HG03064 (cell line): ENCODE results near the gene RIPOR3.

Source experiments
- ATAC-seq: cut with Tn5 transposase; IDR thresholded peaks from one replicate; pipeline ENCODE4 v1.9.1; 2021; ENCODE audit warnings: low read depth; ENCODE audit not compliant: unreplicated experiment

RIPOR3 gene

DNA sequence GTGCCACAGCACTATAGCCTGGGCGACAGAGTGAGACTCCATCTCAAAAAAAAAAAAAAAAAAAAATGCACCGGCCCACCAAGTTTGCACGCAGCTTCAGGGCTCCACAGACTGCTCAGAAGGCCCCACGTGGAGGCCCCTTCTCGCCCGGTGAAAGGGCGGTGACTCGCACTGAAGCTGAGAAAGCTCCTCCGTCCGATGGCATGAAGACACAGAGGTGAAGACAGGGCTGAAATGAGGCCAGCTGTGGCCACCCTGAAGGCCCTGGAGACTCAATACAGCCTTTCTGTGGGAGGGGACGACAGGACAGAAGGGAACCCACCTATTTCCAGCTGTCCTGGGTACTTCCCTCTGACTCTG, 97.1 kb downstream of the RIPOR3 start:
- ATAC-seq, result no peak

DNA sequence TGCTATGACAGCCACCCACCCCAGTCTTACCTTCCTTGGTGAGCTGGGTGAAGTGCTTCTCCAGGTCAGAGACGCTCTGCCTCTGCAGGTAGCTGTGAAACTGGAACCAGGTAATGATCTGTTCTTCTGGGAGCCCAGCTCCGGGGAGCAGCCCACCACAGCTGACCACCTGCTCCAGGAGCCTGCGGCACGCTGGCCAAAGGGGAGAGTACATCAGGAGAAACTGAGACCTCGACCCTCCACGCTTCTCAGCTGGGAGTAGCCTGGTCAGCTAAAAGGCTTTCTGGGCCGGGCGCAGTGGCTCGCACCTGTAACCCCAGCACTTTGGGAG, 98.4 kb downstream of the RIPOR3 start:
- ATAC-seq, result no peak

DNA sequence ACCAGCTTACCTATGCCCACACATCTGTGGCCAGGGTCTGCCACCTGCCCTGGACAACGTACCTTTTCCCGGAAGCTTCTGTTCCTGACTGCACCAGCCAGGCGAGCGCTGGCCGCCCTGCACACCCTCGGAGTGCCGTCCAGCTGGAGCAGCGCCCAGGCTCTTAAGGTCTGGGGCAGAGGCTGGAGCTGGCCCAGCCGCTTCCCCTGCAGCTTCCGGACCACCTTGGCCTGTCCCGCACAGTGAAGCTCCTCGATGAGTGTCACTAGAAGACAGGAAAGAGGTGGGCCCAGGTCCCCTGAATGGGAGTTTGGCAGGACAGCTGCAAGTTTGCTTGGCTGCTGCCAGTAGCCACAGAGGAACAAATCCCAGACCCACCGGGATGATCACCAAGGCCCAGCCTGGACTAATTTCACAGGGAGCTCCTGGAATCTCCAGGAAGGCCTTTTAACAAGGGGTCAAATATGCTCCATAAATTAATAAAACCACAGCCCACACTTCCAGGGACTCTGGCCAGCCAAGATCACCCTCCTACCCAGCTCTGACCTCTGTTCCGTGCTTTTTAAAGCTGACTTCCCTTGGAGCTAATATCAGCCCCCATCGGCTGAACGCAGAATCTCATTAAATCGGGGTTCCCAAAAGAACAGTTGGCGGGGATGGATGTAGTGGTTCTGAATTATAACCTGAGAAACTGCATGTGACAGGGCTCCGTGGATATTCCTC, 98.9 kb downstream of the RIPOR3 start:
- ATAC-seq, result no peak

DNA sequence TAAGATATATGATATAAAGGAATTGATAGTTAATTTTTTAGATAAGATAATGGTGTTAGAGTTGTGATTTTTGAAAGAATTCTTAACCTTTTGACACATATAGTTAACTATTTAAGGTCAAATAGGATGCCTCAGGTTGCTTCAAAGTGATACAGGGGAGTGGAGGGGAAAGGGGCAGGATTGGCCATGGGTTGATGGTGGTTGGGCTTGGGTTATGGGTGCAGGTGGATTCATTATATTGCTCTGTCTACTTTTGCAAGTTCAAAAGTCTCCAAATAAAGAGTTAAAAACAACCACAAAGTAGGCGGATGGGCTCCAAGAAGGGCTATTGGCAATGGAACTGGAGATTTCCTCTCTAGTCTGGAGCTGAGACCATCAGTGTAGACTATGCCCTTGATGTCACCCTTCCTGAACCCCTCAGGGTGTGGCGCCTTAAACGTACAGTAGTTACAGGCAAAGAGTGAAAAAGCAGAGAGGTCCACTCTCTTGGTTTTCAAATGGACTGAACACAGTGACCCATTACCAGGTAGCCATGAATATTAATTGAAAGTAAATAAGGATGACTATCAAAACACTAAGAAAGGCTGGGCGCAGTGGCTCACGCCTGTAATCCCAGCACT, 100.0 kb downstream of the RIPOR3 start:
- no peak for ATAC-seq

DNA sequence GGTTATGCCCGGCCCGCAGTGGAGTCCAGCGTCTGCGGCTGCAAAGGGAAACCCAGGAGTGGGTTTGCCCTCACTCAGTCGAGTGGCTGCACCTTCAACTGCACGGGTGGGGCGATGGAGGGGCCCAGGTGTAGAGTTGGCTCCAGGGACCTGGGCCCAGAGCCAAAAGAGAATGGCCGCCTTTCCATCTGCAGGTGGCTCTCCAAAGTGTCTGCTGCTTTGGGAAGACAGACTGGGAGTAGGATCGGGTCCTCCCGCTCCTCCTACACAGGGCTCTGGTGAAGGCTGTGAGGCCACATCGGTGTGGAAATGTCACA, 101.0 kb downstream of the RIPOR3 start:
- no peak for ATAC-seq

DNA sequence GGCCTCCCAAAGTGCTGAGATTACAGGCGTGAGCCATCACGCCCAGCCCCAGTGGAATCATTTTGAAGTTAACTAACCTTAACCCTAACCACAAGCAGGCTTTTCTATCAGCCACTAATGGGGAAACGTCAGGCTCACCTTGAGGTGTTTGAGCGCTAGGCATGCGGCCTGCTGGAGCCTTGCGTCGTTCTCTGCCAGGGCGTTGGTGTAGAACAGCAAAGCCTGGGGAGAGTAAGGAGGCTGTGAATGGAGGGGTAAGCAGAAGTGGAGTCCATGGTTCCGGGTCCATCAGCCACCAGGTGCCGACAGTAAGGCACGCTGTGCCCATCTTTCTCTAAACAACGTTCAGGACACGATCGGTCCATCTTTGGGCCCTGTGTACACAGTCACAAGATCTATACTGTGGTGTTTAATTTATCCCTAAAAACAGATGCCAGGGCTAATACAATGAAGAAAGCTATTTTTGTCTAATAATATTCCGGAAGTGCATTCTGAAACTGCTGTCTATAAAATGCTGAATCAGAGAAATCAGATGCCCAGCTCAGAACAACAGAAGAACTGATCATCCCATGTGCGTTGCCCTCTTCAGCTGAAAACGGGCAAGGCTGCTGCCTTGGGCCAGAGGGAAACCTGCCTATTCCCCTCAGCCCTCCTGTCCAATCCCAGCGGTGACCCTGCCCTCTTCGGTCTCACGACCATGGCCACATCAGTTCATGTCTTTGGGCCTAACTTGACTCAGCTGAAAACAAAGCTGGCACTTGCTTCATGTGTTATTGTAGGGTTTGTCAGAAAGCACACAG, 101.6 kb downstream of the RIPOR3 start:
- no peak for ATAC-seq

DNA sequence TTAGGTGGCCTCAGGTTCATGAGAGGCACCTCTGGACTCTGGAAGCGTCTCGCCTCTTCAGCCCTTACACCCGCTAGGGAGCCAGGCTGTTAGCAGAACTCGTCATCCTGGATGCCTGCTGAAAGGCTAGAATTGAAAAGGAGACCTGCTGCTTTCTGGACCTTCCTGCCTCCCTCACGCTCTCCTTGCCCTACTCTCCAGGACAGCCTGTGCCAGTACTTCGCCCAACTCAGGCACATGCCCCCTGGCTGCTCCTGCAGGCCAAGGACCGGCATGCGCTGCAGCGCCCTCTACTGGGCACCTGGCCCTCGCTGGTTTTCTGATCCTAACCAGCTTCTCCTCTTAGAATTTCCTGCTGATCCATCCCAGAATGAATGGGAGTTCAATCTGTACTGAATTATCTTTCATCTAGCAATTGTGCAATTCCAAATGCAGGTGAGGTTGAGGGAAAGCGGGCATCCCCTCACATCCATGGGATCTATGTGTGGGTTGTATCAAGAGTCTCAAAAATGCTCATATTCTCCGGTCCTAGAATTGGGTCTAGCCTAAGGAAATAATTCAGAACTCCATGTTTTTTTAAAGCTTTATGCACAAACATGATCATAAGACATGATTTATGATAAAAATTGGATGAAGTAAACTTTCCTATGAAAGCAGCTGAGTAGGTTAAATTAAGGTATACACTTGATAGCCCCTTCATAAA, 103.2 kb downstream of the RIPOR3 start:
- no peak for ATAC-seq

DNA sequence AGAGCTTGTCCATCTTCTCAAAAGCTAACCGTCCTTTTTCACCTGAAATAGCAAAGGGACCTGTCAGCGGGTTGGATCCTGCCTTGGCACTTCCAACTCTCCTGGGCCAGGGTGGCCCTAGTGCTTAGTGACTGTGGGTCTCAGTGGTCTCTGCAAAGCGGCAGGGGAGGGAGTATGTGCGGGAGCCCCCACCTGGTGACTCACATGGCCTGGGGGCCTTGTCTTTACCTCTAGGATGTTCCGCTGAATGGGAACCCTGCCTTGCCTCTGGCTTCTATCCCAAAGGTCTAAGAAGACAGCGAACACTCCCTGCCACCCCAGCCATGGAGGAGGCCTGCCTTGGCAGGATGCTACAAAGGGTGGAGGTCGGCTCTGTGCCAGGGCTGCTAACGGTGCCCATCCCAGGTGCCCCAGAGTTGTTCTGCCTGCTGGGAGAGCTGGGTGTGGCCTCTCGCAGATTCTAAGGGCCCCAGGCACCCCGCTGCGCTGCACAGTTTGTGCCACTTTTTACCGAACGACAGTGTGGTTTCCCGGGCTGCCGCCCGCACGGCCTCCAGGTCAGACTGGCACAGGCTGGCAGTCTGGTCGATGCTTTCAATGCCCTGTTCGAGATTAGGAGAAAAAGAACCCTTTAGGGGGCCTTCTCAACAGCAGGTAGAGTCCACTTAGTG, 103.9 kb downstream of the RIPOR3 start:
- ATAC-seq, result no peak

DNA sequence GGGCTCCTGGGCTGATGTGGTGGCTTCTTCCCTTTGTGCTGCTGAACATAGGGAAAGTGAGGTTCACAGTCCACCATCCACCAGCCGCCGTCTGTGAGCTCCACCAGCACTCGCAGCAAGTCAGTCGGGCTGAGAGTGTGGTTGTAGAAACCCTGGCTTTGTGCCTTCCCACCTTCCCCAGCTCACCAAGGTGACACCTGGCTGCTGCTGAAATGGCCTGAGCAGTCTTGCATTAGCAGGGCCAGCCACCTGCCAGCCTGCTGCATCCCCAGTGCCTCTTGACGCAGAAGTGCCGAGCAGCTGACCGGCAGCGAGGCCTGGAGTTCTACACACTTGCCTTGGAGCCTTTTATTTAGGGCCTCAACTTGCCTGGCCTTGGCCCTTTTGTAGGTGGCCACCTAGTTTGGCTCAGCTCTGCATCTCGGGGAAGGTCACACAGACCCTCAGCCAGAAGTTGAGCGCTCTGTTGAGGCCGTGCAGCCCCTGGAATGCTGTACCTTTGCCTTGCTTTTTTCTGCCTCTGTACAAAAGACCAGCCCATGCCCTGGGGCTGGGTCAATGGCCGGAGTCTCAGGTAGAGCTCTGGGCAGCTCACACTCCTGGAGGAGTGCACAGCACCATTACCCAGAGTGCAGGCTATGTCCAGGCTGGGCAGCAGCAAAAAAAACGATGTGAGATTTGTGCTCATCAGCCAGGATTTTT, 104.7 kb downstream of the RIPOR3 start:
- no peak for ATAC-seq

DNA sequence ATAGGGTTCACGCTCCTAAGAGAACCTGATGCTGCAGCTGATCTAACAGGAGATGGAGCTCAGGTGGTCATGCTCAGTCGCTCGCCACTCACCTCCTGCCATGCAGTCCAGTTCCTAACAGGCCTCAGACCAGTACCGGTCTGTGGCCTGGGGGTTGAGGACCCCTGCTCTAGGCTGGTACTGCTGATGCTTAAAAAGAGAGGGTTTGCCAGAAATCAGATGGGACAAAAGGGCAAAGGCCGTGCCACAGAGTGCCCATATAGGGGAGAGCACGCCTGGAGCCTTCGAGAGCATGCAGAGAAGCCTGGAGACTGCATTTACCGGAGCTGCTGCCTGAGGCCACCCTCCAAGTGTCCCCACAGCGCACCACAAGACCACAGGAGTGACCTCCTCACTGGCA, 105.7 kb downstream of the RIPOR3 start:
- no peak for ATAC-seq

DNA sequence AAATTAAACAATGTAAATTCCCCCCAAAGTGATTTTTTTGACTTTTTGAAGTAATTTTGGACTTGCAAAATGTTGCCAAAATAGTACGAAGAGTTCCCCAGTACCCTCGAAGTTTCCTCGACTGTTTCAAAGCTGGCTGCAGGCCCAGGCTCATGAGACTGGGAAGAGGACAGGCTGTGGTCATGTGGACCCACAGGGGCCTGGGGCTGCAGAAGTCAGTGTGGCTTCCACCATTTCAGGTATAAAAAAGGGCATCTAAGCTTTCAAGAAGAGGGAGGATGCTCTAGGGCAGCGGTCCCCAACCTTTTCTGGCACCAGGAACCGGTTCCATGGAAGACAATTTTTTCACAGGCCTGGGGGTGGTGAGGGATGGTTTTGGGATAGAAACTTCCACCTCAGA, 106.1 kb downstream of the RIPOR3 start:
- no peak for ATAC-seq

DNA sequence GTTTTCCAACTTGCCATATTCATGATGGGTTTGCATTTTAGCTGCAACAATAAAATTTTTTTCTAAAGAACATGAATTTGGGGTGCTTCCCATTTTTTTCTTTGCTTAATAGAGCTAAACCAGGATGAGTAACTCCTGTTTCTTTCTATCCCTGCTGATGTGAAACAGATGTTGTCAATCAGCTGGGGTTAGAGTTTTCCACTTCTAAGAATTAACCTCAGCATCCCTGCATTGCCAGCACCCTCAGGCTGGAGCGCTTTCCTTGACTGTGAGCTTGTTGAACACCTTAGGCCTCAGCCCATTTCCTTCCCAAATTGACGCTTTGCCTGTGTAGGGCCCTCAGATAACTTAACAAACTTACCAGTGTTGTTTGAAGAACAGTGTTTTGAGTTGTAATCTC, 106.7 kb downstream of the RIPOR3 start:
- ATAC-seq, result no peak

DNA sequence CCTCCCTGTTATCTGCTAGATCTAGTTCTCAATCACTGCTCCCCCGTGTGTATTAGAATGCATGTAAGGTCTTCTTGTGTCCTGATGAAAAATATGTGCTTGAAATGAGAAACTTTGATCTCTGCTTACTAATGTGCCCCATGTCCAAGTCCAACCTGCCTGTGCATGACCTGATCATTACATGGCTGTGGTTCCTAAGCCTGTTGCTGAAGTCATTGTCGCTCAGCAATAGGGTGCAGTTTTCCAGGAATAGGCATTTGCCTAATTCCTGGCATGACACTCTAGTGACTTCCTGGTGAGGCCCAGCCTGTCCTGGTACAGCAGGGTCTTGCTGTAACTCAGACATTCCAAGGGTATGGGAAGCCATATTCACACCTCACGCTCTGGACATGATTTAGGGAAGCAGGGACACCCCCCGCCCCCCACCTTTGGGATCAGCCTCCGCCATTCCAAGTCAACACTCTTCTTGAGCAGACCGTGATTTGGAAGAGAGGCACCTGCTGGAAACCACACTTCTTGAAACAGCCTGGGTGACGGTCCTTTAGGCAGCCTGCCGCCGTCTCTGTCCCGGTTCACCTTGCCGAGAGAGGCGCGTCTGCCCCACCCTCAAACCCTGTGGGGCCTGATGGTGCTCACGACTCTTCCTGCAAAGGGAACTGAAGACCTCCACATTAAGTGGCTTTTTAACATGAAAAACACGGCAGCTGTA, 107.7 kb downstream of the RIPOR3 start:
- no peak for ATAC-seq

DNA sequence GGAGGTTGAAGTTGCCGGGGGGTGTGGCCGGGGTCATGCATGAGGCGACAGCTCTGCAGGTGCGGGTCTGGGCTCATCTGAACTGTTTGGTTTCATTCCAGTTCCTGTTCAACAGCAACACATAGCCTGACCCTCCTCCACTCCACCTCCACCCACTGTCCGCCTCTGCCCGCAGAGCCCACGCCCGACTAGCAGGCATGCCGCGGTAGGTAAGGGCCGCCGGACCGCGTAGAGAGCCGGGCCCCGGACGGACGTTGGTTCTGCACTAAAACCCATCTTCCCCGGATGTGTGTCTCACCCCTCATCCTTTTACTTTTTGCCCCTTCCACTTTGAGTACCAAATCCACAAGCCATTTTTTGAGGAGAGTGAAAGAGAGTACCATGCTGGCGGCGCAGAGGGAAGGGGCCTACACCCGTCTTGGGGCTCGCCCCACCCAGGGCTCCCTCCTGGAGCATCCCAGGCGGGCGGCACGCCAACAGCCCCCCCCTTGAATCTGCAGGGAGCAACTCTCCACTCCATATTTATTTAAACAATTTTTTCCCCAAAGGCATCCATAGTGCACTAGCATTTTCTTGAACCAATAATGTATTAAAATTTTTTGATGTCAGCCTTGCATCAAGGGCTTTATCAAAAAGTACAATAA, 108.6 kb downstream of the RIPOR3 start:
- ATAC-seq, result no peak

DNA sequence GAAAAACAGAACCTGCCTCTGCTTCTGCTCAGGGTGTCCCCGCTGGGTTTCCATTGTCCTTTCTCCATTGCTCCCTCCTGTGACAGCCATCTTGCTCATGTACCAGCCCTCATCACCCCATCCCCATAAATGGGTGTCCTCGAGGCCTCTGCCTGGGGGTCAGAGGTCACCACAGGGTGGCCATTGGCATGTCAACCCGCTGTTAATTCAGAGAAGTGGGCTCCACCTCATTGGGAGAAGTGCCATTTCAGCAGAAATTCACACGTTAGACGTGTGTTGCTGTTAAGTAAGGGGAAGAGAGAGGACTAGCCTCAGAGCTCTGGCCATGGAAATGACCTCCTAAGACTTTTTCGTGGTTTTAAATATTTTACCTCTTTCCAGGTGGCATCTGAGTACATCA, 109.2 kb downstream of the RIPOR3 start:
- ATAC-seq, result no peak

DNA sequence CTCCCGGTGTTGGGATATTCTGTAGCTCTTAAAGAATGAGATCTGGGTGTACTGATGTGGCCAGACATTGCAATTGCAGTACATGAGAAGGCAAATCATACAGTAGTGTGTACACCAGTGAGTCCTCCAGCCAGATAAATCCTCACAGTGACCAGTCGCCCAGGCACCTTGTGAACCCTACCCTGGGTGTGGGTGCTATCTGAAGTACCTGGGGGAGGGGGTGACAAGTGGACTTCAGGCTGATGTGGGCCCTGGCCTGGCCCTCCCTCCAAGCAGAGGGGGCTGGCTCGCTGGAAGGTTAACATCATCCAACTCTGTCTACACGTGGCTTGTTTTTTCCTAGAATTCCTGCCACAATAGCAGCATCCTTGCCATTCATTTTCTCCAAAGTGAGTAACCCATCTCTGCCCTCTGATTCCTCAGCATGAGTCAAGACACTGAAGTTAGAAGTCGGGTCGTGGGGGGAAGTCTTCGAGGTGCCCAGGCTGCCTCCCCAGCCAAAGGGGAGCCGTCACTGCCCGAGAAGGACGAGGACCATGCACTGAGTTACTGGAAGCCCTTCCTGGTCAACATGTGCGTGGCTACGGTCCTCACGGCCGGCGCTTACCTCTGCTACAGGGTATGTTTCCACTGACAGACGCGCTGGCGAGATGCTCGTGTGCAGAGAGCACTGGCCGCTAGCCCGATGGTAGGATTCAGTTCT, 110.3 kb downstream of the RIPOR3 start:
- ATAC-seq, result no peak

DNA sequence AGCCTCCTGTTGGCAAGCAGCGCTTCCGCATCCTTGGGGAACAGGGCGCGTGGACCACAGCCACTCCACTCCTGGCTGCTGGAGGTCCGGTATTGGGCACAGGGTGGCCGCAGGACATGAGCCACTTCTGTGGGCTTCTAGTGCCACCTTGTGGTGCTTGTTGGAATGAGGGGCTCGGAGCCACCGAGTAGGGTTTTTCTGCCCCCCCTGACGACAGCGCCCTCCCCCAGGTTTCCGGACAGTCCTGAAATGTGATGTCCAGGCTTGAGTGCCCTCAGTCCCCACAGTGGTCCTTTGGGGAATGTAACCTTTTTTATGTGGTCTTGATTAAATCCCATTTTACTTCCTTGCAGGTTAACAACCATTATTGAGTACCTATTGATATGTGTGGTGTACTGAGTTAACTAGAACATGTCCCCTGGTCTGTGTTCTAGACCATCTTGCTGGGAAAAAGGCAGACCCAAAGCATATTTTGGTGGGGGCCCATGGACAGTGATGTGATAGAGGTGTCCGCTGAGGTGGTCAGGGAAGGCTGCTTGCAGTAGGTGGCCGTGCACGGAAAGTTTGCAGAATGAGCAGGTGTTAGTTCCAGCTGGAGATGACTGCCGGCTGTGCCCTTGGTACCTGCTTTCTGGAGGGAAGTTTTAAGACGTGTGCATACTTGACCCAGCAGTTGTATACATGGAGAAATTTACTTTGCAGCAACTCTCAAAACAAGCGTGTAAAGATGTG, 111.2 kb downstream of the RIPOR3 start:
- no peak for ATAC-seq

DNA sequence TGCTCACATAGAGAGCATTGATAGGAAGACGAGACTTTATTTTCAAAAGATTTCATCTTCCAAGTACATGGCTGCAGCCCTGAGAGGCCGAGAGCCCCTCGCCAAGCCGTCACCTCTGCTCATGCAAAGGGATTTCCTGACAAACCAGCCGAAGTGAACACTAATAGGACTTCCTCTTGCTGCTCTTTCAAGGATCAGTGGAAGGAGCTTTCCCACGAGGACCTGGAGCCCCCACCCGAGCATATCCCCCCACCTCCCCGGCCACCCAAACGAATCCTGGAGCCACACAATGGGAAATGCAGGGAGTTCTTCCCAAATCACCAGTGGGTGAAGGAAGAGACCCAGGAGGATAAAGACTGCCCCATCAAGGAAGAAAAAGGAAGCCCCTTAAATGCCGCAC, 111.8 kb downstream of the RIPOR3 start:
- no peak for ATAC-seq
